Hepatocyte (in vitro differentiated cells): Measurements from ENCODE around the gene NTF3.

Experiments
- EZH2 ChIP-seq: fragments of 200-600 bp; sonication (generic); IDR thresholded peaks from 2 replicates; pipeline ENCODE4 v1.6.1; 2016; ENCODE audit warnings: antibody characterized with exemption, mild to moderate bottlenecking, borderline replicate concordance
- TF ChIP-seq, protein P1 (sequence below): fragments of 200-600 bp; sonication (generic); IDR thresholded peaks from 2 replicates; pipeline ENCODE4 v1.5.1; 2016; ENCODE audit warnings: antibody characterized with exemption, mild to moderate bottlenecking; ENCODE audit not compliant: poor library complexity

DNA sequence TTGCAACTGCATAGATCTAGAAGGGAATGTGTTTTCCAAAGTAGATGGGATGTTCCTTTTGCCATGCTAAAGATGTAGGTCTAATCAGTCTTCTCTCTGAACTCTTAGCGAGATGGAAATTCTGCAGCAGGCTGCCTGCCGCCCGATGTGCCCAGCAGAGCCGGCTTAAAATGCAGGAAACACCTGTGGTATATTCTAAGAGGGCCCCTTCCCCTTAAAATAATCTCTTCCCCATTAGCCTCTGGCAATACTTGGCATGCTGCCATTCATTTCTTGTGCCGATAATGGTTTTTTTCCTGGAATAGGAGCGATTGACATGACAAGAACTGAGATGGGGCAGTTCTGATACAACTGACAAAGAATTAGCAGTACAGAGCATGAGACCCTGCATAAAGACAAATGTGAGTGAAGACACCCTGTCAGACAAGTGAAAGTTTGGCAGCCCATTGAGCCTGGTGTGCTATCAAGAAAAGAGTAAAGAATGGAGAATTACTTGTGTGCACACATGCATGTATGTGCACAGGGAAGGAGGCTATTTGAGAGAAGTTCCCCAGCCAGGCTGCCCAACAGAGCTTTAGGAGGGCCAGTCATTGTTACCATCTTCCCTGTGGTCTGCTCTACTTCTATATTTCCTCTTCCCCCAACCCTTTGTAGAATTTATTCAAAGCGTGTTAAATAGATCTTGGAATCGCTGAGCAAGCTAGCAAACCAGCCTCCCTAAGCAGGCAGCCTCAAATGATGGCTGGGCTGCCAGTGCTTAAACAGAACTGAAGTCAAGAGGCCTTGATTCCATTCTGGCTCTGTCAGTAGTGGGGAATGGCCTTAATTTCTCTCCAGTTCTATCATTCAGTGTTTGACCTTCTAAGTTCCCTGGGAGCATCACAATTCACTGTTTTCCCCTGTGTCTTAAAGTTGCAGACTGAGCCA, 29.6 kb upstream of the NTF3 start:
- TF ChIP-seq, protein P1, sequence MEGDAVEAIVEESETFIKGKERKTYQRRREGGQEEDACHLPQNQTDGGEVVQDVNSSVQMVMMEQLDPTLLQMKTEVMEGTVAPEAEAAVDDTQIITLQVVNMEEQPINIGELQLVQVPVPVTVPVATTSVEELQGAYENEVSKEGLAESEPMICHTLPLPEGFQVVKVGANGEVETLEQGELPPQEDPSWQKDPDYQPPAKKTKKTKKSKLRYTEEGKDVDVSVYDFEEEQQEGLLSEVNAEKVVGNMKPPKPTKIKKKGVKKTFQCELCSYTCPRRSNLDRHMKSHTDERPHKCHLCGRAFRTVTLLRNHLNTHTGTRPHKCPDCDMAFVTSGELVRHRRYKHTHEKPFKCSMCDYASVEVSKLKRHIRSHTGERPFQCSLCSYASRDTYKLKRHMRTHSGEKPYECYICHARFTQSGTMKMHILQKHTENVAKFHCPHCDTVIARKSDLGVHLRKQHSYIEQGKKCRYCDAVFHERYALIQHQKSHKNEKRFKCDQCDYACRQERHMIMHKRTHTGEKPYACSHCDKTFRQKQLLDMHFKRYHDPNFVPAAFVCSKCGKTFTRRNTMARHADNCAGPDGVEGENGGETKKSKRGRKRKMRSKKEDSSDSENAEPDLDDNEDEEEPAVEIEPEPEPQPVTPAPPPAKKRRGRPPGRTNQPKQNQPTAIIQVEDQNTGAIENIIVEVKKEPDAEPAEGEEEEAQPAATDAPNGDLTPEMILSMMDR, result no peak
- TF ChIP-seq EZH2, result no peak
